Measurements from ENCODE around the gene AK4.
"Not testable (repeated sequence)": the region's sequence is repeated elsewhere in the genome, so short reads cannot be mapped to it uniquely, and the experiment has no call there.

Gene AK4

GRCh38 chr1:65138524-65138923, 9.5 kb upstream of the AK4 start:
- peaks cover 2 to 4% of the 10 kb centered on the region in 2 donors for H3K27me3 ChIP-seq (ENCODE audit: control insufficient read depth in 1 of 2, insufficient read depth in 2 of 2, low read length in 2 of 2)
- H3K36me3 ChIP-seq (ENCODE audit: control insufficient read depth in 2 of 2, insufficient read depth in 2 of 2, low read length in 2 of 2): no peaks in the 10 kb centered on the region
- H3K4me3 ChIP-seq (ENCODE audit: low read length in 2 of 2): no peak overlapping the region
- H3K9ac ChIP-seq (ENCODE audit: low read length in 2 of 2): no peak overlapping the region
- no peaks in the 10 kb centered on the region for H3K9me3 ChIP-seq (ENCODE audit: control insufficient read depth in 2 of 2, low read length in 2 of 2)
- no peak overlapping the region for H3K27ac ChIP-seq (ENCODE audit: low read length)
- H3K4me1 ChIP-seq (ENCODE audit: control insufficient read depth, insufficient read depth, low read length): no peaks in the 10 kb centered on the region

GRCh38 chr1:65139793-65140192, 8.2 kb upstream of the AK4 start:
- not testable (repeated sequence) for H3K4me3 ChIP-seq (ENCODE audit: low read length in 2 of 2); H3K36me3 ChIP-seq (ENCODE audit: control insufficient read depth in 2 of 2, insufficient read depth in 2 of 2, low read length in 2 of 2); H3K4me1 ChIP-seq (ENCODE audit: control insufficient read depth, insufficient read depth, low read length); H3K9me3 ChIP-seq (ENCODE audit: control insufficient read depth in 2 of 2, low read length in 2 of 2); H3K27ac ChIP-seq (ENCODE audit: low read length); H3K9ac ChIP-seq (ENCODE audit: low read length in 2 of 2); H3K27me3 ChIP-seq (ENCODE audit: control insufficient read depth in 1 of 2, insufficient read depth in 2 of 2, low read length in 2 of 2)

GRCh38 chr1:65141394-65141793, 6.6 kb upstream of the AK4 start:
- peak overlapping the region in 1 of 2 donors; percentile 13 for H3K9ac ChIP-seq (ENCODE audit: low read length in 2 of 2)
- no peaks in the 10 kb centered on the region for H3K9me3 ChIP-seq (ENCODE audit: control insufficient read depth in 2 of 2, low read length in 2 of 2)
- peaks cover under 1% of the 10 kb centered on the region for H3K4me1 ChIP-seq (ENCODE audit: control insufficient read depth, insufficient read depth, low read length)
- no peaks in the 10 kb centered on the region for H3K36me3 ChIP-seq (ENCODE audit: control insufficient read depth in 2 of 2, insufficient read depth in 2 of 2, low read length in 2 of 2)
- no peak overlapping the region for H3K27ac ChIP-seq (ENCODE audit: low read length)
- H3K4me3 ChIP-seq (ENCODE audit: low read length in 2 of 2): no peak overlapping the region
- peaks cover 2 to 4% of the 10 kb centered on the region in 2 donors for H3K27me3 ChIP-seq (ENCODE audit: control insufficient read depth in 1 of 2, insufficient read depth in 2 of 2, low read length in 2 of 2)

GRCh38 chr1:65141918-65142317, 6.1 kb upstream of the AK4 start:
- H3K9me3 ChIP-seq (ENCODE audit: control insufficient read depth in 2 of 2, low read length in 2 of 2): no peaks in the 10 kb centered on the region
- no peak overlapping the region for H3K9ac ChIP-seq (ENCODE audit: low read length in 2 of 2)
- H3K4me1 ChIP-seq (ENCODE audit: control insufficient read depth, insufficient read depth, low read length): peaks cover 5% of the 10 kb centered on the region
- H3K4me3 ChIP-seq (ENCODE audit: low read length in 2 of 2): no peak overlapping the region
- H3K27me3 ChIP-seq (ENCODE audit: control insufficient read depth in 1 of 2, insufficient read depth in 2 of 2, low read length in 2 of 2): peaks cover 2 to 4% of the 10 kb centered on the region in 2 donors
- H3K36me3 ChIP-seq (ENCODE audit: control insufficient read depth in 2 of 2, insufficient read depth in 2 of 2, low read length in 2 of 2): no peaks in the 10 kb centered on the region
- H3K27ac ChIP-seq (ENCODE audit: low read length): no peak overlapping the region

- H3K27me3 ChIP-seq (ENCODE audit: control insufficient read depth in 1 of 2, insufficient read depth in 2 of 2, low read length in 2 of 2); H3K36me3 ChIP-seq (ENCODE audit: control insufficient read depth in 2 of 2, insufficient read depth in 2 of 2, low read length in 2 of 2); H3K4me1 ChIP-seq (ENCODE audit: control insufficient read depth, insufficient read depth, low read length); H3K27ac ChIP-seq (ENCODE audit: low read length); H3K9ac ChIP-seq (ENCODE audit: low read length in 2 of 2); H3K9me3 ChIP-seq (ENCODE audit: control insufficient read depth in 2 of 2, low read length in 2 of 2); H3K4me3 ChIP-seq (ENCODE audit: low read length in 2 of 2): not testable (repeated sequence)
These were observed 4.8 kb upstream of the AK4 start for GRCh38 chr1:65143112-65143658.

- Histone ChIP-seq H3K27me3 (ENCODE audit: control insufficient read depth in 1 of 2, insufficient read depth in 2 of 2, low read length in 2 of 2) (no peaks in the 10 kb centered on the region), H3K9ac (ENCODE audit: low read length in 2 of 2) (peak overlapping the region; percentile 65 to 68), H3K4me3 (ENCODE audit: low read length in 2 of 2) (peak overlapping the region; percentile 29 to 81), H3K36me3 (ENCODE audit: control insufficient read depth in 2 of 2, insufficient read depth in 2 of 2, low read length in 2 of 2) (no peaks in the 10 kb centered on the region), H3K4me1 (ENCODE audit: control insufficient read depth, insufficient read depth, low read length) (peaks cover 17% of the 10 kb centered on the region), H3K9me3 (ENCODE audit: control insufficient read depth in 2 of 2, low read length in 2 of 2) (no peaks in the 10 kb centered on the region), H3K27ac (ENCODE audit: low read length) (peak overlapping the region; percentile 89)
These were observed 1.0 kb upstream of the AK4 start for GRCh38 chr1:65146908-65147423.

DNA sequence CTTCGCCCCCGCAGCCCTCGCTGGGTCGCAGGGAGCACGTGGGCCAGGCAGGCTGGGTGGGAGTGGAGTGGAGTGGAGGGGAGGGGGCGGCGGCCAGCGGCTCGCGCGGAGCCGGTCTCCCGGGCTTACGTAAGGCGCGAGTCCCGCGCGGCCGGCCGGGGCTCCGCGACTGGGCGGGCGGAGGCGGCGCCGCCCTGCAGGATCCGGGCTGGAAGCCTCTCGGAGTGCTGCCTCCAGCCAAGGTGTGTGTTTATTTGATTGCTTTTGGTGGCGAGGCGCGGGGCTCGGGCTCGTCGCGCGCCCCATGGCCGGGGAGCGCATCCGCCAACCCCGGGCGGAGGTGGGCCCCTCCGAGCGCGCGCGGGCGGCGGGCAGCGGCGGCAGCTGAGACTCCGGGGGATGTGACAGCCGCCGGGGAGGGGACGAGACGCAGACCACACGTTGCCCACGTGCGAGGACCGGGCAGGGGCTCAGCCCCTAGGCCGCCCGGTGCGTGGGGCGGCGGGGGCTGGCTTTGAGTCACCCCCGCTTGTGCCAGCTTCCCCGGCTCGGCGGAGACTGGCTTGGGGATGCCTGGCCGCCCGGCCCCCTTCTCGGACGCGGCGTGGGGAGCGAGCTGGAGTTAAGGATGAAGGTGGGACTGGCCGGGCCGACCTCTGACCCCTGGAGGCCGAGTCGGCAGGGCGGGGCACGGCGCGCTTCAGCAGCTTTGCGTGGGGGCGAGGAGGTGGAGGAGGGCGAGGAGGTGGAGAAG, 402 bp upstream of the AK4 start:
- Histone ChIP-seq H3K27me3 (ENCODE audit: control insufficient read depth in 1 of 2, insufficient read depth in 2 of 2, low read length in 2 of 2) (no peaks in the 10 kb centered on the region), H3K4me1 (ENCODE audit: control insufficient read depth, insufficient read depth, low read length) (peaks cover 17% of the 10 kb centered on the region), H3K9ac (ENCODE audit: low read length in 2 of 2) (peak overlapping the region; percentile 65 to 71)

DNA sequence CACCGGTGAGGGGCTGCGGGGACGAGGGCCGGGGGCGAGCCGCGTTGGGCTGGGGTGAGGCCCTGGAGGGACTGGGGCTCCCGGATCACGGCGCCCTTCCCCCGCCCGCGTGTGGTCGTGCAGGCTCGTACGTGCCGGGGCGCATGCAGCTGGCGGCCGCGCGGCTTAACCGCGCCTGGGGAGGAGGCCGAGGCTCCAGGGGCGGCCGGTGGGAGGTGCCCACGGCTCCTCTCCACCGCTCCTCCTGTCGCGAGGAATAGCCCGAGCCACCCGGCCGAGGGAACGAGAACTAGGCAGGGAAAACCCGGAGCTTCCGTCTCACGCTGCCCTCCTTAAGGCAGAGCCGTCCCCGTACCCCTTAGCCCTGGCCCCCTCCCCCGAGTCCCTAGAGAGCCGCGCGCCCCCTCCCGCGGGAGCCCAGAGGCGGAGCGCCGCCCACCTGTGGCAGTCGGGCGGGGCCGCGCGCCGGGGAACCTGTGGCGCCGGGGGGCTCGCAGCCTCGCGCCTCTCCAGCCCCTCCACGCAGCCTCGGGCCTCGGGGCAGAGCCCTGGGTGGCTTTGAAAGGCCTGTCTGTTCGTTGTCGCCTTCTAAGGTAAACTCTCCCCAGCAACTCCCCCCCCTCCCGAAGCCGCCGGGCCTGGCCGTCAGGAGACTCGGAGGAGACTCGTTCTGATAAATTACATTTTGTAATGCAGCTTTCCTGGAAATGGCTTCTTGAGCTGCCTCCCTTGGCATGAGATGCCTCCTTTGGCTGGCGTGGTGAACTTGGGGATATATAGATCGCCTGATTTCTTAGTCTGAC, 746 bp downstream of the AK4 start:
- Histone ChIP-seq H3K4me1 (ENCODE audit: control insufficient read depth, insufficient read depth, low read length) (peaks cover 17% of the 10 kb centered on the region), H3K4me3 (ENCODE audit: low read length in 2 of 2) (peak overlapping the region; percentile 29 to 81), H3K9me3 (ENCODE audit: control insufficient read depth in 2 of 2, low read length in 2 of 2) (no peaks in the 10 kb centered on the region), H3K36me3 (ENCODE audit: control insufficient read depth in 2 of 2, insufficient read depth in 2 of 2, low read length in 2 of 2) (no peaks in the 10 kb centered on the region), H3K27me3 (ENCODE audit: control insufficient read depth in 1 of 2, insufficient read depth in 2 of 2, low read length in 2 of 2) (no peaks in the 10 kb centered on the region), H3K9ac (ENCODE audit: low read length in 2 of 2) (peak overlapping the region; percentile 65 to 80), H3K27ac (ENCODE audit: low read length) (peak overlapping the region; percentile 89)

More for the DNA sequence above, 402 bp upstream of the AK4 start:
- H3K27ac ChIP-seq (ENCODE audit: low read length): peak overlapping the region; percentile 89
- H3K36me3 ChIP-seq (ENCODE audit: control insufficient read depth in 2 of 2, insufficient read depth in 2 of 2, low read length in 2 of 2): no peaks in the 10 kb centered on the region
- H3K4me3 ChIP-seq (ENCODE audit: low read length in 2 of 2): peak overlapping the region; percentile 29 to 81
- no peaks in the 10 kb centered on the region for H3K9me3 ChIP-seq (ENCODE audit: control insufficient read depth in 2 of 2, low read length in 2 of 2)

- H3K9ac ChIP-seq (ENCODE audit: low read length in 2 of 2): peak overlapping the region; percentile 65 to 80
- peak overlapping the region; percentile 89 for H3K27ac ChIP-seq (ENCODE audit: low read length)
- no peaks in the 10 kb centered on the region for H3K27me3 ChIP-seq (ENCODE audit: control insufficient read depth in 1 of 2, insufficient read depth in 2 of 2, low read length in 2 of 2)
- H3K36me3 ChIP-seq (ENCODE audit: control insufficient read depth in 2 of 2, insufficient read depth in 2 of 2, low read length in 2 of 2): no peaks in the 10 kb centered on the region
- H3K4me1 ChIP-seq (ENCODE audit: control insufficient read depth, insufficient read depth, low read length): peaks cover 17% of the 10 kb centered on the region
- no peaks in the 10 kb centered on the region for H3K9me3 ChIP-seq (ENCODE audit: control insufficient read depth in 2 of 2, low read length in 2 of 2)
- H3K4me3 ChIP-seq (ENCODE audit: low read length in 2 of 2): peak overlapping the region; percentile 29 to 81
These were observed 1.5 kb downstream of the AK4 start for GRCh38 chr1:65149351-65150107.

- Histone ChIP-seq H3K36me3 (ENCODE audit: control insufficient read depth in 2 of 2, insufficient read depth in 2 of 2, low read length in 2 of 2) (no peaks in the 10 kb centered on the region), H3K9me3 (ENCODE audit: control insufficient read depth in 2 of 2, low read length in 2 of 2) (no peaks in the 10 kb centered on the region), H3K9ac (ENCODE audit: low read length in 2 of 2) (peak overlapping the region; percentile 65 to 80), H3K4me3 (ENCODE audit: low read length in 2 of 2) (peak overlapping the region; percentile 29 to 81), H3K27ac (ENCODE audit: low read length) (peak overlapping the region; percentile 89), H3K27me3 (ENCODE audit: control insufficient read depth in 1 of 2, insufficient read depth in 2 of 2, low read length in 2 of 2) (no peaks in the 10 kb centered on the region), H3K4me1 (ENCODE audit: control insufficient read depth, insufficient read depth, low read length) (peaks cover 17% of the 10 kb centered on the region)
These were observed 2.1 kb downstream of the AK4 start for GRCh38 chr1:65150108-65150463.
